HG02981 (cell line): Measurements from ENCODE around the gene TMEM143.
"Not testable (repeated sequence)": the region's sequence is repeated elsewhere in the genome, so short reads cannot be mapped to it uniquely, and the experiment has no call there.

ENCODE experiments used
- ATAC-seq: cut with Tn5 transposase; IDR thresholded peaks from one replicate; pipeline ENCODE4 v1.9.1; 2021; ENCODE audit warnings: mild to moderate bottlenecking, moderate library complexity; ENCODE audit not compliant: unreplicated experiment

TMEM143 gene

DNA sequence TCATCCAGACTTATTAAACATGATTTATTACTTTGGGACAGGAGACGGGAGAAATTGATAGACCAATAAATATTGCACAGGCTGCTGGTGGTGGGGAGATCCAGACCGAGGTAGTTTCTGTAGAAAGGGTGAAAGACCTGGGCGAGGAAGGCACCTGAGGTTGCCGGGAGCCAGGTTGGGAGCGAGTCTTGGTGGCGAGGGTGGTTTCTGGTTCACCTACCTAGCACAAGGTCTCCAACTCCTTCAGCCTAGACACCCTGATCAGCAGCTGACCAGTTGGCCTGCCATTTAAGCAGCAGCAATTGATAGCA lies 31.4 kb downstream of the TMEM143 start:
- ATAC-seq: no peak

- no peak for ATAC-seq
These were observed 33.6 kb downstream of the TMEM143 start for GRCh38 chr19:48330012-48330681.

GRCh38 chr19:48329167-48329891 lies 34.4 kb downstream of the TMEM143 start:
- no peak for ATAC-seq

DNA sequence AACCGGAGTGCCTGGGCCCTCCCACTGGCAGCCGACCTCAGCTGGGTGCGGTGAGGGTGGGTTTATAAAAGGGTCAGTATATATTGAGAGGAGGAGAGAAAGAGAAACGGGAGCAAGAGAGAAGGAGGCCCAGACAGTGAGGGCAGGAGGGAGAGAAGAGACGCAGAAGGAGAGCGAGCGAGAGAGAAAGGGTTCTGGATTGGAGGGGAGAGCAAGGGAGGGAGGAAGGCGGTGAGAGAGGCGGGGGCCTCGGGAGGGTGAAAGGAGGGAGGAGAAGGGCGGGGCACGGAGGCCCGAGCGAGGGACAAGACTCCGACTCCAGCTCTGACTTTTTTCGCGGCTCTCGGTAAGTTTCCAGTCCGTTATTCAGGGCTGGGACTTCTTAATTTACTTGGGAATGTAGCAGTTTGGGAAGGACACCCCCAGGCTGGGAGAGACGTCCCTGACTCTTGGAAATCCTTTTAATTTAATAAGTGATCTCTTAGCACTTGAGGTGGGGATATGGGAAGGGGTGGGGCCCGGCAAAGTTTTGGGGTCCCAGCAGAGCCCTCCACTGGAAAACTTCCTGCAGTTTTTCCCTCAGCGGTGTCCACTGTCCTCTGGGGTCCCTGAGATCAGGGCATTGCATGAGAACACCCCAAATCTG lies 38.4 kb downstream of the TMEM143 start, which contains the start of gene EMP3:
EMP3 (plus strand) TSS at position 288 of the 646 bp plus-strand sequence. CDS start 1,293 bp downstream, outside the sequence.
- no peak for ATAC-seq

DNA sequence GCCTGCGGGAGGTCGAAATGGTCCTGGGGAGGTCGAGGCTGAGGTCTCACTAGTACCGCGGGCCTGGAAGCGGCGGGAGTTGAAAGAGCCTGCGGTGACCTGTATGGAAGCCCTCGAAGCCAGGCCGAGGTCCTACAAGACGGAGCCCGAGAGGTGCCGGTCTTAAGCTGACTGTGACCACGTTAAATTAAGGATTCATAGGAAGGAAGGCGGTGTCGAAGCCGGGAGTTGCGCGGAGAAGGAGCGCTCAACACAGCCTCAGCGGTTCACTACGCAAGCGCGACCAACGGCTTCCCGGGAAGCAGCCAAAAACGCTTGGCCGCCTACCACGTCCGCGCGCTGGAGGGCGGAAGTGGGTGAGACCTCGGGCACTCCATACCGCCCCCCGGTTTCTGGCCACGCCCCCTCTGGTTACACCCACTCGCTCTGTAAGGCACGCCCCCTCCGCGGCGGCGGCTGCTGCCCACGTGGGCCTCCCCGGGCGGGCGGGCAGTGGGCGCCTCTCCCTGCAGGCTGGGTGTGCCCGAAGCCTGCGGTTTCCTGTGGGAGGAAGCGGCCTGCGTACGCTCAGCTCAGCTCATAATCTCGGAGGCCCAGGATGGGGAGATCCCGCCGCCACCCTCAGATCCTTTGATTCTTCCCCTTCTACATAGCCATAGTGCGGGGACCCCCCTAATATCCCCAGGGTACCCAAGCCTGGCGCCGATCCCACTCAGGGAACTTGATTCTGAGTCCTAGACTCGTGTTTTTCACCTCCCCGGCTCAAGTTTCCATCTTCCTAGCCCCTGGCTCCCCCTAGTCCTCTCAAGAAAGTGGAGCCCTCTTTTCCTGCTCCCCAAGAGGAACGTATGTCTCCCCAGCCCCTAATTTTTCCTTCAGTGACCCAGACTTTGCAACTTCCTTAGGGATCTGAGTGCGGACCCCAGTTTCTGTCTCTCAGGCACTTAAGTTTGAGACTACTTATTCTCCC lies 41.8 kb downstream of the TMEM143 start:
- peak; percentile 53 for ATAC-seq

DNA sequence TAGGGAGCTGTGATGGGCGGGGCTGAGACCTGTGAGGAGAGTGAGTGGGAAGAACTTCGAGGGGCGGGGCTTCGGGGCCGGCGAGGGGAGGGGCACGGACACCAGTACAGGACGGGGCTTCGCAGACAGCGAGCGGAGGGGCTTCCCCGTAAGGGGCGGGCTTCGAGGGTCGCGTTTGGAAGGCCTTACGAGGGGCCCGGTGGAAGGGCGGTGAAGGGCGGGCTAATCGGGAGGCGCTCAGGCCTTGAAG lies 42.4 kb downstream of the TMEM143 start:
- ATAC-seq: peak; percentile 53

DNA sequence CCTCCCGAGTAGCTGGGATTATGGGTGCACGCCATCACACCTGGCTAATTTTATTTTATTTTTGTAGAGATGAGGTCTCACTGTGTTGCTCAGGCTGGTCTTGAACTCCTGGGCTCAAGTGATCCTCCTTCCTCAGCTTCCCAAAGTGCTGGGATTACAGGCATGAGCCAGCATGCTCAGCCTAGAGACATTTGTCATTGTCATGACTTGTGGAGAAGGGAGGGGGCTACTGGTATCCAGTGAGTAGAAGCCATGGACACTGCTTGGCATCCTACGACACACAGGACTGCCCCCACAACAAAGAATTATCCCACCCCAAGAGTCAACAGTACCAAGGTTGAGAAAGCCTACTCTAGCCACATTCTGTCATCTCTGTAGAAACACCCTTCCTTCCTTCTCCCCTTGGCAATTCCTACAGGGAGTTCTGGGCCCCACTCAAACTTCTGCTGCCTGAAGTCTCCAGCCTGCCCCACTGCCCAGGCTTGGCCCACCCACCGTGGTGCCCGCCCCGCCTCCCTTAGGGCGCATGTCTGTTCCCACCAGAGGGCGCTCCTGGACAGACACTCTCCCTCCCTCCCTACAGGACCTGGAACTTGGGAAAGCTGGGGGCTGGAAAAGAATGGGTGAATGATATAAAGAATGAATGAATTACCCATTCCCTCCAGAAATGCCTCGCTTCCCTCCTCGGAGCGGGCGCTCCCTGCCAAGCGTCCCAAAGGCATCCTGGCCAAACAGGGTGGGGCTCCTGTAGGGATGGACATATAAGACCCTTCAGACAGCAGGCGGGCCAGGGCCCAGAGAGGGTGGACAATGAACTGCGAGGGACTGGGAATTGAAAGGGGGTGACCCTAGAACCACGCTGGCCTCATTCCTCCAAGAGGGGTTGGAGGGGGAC lies 43.8 kb downstream of the TMEM143 start:
- ATAC-seq: no peak

DNA sequence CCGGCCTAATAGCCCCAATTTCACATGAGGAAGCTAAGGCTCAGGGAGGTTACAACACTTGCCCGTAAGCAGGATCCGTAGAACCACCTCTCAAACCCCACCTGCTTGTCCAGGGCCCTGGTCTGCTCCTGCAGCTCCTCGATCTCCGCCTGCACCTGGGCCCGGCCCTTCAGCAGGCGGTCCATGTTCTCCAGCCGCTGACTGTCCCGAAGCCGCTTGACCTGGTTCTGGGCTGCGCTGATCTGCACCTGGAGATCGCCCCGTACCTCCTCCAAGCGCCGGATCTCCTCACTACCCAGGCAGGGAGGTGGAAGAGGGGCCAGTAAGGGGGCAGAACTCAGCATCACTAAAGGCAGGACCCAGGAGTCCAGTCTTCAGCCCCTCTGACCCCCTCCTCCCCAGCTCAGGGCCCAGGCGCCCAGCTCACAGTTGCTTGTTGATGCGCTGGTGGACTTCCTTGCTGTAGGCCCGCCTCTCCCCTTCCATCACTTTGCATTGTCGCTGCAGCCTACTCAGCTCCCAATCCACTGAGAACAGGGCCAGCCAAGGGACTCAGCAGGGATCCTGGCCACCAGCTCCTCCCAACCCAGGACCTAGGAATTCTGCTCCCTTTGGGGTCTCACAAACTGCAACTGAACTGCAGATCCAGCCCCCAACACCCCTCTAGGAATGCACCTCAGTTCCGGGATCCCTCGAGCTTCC lies 45.3 kb downstream of the TMEM143 start:
- no peak for ATAC-seq

GRCh38 chr19:48317708-48317960 lies 46.1 kb downstream of the TMEM143 start:
- not testable (repeated sequence) for ATAC-seq

GRCh38 chr19:48315712-48316111 lies 48.0 kb downstream of the TMEM143 start:
- no peak for ATAC-seq

- ATAC-seq: no peak
These were observed 52.4 kb downstream of the TMEM143 start for GRCh38 chr19:48311384-48311783.

DNA sequence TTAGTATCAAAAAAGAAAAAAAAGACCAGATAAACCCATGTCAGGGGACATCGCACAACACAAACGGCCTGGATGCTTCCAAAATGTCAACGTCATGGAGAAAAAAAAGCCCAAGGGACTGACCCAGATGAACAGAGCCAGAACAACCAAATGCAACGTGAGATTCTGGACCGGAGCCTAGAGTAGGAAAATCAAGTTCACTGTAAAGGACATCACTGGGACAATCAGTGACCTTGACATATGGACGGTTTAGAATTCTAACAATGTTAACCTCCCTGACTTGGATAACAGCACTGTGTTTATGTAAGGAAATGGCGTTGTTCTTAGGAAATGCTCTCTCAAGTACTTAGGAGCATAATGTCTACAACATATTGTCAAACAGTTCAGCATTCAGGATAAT lies 53.5 kb downstream of the TMEM143 start:
- no peak for ATAC-seq

- ATAC-seq: not testable (repeated sequence)
These were observed 54.0 kb downstream of the TMEM143 start for GRCh38 chr19:48309731-48310130.

- ATAC-seq: no peak
These were observed 54.8 kb downstream of the TMEM143 start for GRCh38 chr19:48308631-48309586.

DNA sequence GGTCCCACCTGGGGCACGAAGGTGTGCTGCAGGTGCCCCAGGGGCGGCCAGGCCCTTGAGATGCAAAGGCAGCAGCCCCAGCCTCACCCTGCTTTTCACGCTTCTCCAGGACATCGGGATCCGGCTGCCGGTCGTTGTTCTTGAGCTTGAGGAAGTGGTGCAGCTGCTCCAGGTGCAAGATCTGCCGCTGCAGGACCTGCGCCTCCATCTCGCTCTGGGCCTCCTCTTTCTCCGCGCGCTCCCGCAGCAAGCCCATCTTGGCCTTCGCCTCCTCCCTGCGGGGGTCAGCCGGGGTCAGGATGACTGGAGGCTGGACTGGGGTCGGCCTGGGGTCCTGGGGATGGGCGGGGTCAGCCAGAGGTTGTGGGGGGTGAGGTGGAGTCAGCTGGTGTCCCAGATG lies 59.9 kb downstream of the TMEM143 start:
- ATAC-seq: no peak

- no peak for ATAC-seq
These were observed 60.4 kb downstream of the TMEM143 start for GRCh38 chr19:48303367-48303766.

DNA sequence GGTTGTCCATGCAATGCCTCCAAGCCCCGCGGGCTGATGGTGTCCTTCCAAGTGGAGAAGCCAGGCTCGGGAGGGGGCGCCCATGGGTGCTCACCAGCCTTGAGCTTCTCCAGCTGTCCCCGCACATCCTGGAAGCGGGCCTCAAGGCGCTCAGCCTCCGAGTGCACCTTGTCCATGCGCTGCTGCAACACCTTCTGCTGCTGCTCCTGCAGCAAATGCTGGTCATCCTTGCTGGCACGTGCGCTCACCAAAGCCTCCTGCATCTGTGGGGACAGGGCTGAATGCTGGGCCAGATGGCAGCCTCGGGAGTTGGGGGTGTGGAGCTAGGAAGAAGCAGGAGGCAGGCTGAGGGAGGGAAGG lies 61.2 kb downstream of the TMEM143 start:
- ATAC-seq: no peak

GRCh38 chr19:48301886-48302599 lies 61.7 kb downstream of the TMEM143 start:
- ATAC-seq: no peak
